Measurements from ENCODE around the gene TACC2. TPM values are rescaled to one million over a fixed set of nuclear protein-coding genes. Genes with fewer than 3 reads are reported as not detected.
"Not testable (repeated sequence)": the region's sequence is repeated elsewhere in the genome, so short reads cannot be mapped to it uniquely, and the experiment has no call there.

TACC2 gene
- total and polyA plus RNA-seq, 2 experiments from 2014 or later: 30.8 to 35.9 TPM

DNA sequence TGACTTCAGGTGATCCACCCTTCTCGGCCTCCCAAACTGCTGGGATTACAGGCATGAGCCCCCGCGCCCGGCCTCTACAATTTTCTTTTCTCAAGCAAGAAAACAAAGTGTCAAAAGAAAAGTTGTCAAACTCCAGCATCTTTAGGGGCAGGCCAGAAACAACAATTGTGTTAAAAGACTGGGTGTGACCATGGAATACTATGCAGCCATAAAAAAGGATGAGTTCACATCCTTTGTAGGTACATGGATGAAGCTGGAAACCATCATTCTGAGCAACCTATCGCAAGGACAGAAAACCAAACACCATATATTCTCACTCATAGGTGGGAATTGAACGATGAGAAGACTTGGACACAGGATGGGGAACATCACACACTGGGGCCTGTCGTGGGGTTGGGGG, 34.3 kb downstream of the TACC2 start:
- DNase-seq (ENCODE audit: low spot score); H3K79me2 ChIP-seq (replicated peaks; ENCODE audit: insufficient read depth); H3K27ac ChIP-seq (ENCODE audit: low read depth); H3K4me3 Mint-ChIP-seq; H4K20me1 ChIP-seq (replicated peaks; ENCODE audit: insufficient read depth); ATAC-seq; H3K27me3 Mint-ChIP-seq (ENCODE audit: insufficient read depth, low read depth, poor library complexity); H3K9me2 ChIP-seq (ENCODE audit: insufficient read depth); H3F3A ChIP-seq (replicated peaks; ENCODE audit: low read depth); H3K4me2 ChIP-seq; H2AFZ ChIP-seq; H3K27me3 ChIP-seq (ENCODE audit: insufficient read depth); H3K36me3 Mint-ChIP-seq (ENCODE audit: low read depth); H3K27ac Mint-ChIP-seq; H3K36me3 ChIP-seq (ENCODE audit: insufficient read depth); H3K4me3 ChIP-seq; H3K9me3 Mint-ChIP-seq: not testable (repeated sequence)
- H3K4me1 ChIP-seq (ENCODE audit: insufficient read depth): peaks cover 17% of the 10 kb centered on the region
- H3K4me1 Mint-ChIP-seq: peaks cover 21% of the 10 kb centered on the region

DNA sequence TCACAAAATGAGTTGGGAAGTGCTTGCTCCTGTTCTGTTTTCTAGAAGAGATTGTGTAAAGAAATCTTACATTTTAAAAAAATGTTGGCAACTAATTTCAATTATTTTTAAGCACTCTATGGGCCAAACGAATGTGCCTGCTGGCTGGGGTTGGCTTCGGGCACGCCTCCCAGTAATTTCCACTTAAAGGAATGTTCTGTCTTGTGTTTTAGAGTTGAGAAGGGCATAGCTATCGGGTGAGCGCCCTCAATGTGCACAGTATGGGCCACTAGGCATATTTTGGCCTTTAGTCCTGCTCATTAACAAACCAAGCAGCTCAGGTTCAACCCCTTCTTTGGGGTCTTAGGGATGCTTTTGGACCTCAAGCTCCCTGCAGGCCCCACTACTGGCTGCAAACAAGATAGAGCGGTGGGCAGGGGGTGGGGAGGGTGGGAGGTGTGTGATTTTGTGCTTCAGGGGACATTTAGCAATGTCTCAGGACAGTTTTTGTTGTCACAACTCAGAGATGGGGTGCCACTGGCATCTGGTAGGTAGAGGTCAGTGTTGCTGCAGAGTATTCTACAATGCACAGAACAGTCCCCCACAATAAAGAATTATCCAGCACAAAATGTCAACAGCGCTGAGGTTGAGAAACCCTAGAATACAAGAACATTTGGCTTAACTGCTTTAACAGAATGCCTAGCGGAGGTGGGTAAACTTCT, 40.7 kb downstream of the TACC2 start:
- no peaks in the 10 kb centered on the region for H4K20me1 ChIP-seq (replicated peaks; ENCODE audit: insufficient read depth)
- H3K4me3 Mint-ChIP-seq: no peak overlapping the region
- no peaks in the 10 kb centered on the region for H3K9me2 ChIP-seq (ENCODE audit: insufficient read depth)
- DNase-seq (ENCODE audit: low spot score): no peak
- H3K4me1 Mint-ChIP-seq: no peaks in the 10 kb centered on the region; the same call in 2 of the 3 replicates
- H3K4me3 ChIP-seq: no peak overlapping the region
- H2AFZ ChIP-seq: 0 out of 2 replicates have a peak overlapping the region, but pooled peaks have one; percentile 14
- no peaks in the 10 kb centered on the region for H3K27me3 ChIP-seq (ENCODE audit: insufficient read depth)
- no peak overlapping the region for H3K27ac ChIP-seq (ENCODE audit: low read depth)
- H3K36me3 ChIP-seq (ENCODE audit: insufficient read depth): no peaks in the 10 kb centered on the region
- H3K36me3 Mint-ChIP-seq (ENCODE audit: low read depth): no peaks in the 10 kb centered on the region
- no peak overlapping the region for H3K4me2 ChIP-seq
- TF ChIP-seq EZH2 (IDR thresholded peaks at IDR 0.05; ENCODE audit: low read depth, unreplicated experiment) (no peak), JUNB (IDR thresholded peaks at IDR 0.05; ENCODE audit: unreplicated experiment) (no peak), CREB1 (CRISPR knock-in tag; IDR thresholded peaks at IDR 0.05; ENCODE audit: low read depth) (no peak)
- TF ChIP-seq, protein P1, sequence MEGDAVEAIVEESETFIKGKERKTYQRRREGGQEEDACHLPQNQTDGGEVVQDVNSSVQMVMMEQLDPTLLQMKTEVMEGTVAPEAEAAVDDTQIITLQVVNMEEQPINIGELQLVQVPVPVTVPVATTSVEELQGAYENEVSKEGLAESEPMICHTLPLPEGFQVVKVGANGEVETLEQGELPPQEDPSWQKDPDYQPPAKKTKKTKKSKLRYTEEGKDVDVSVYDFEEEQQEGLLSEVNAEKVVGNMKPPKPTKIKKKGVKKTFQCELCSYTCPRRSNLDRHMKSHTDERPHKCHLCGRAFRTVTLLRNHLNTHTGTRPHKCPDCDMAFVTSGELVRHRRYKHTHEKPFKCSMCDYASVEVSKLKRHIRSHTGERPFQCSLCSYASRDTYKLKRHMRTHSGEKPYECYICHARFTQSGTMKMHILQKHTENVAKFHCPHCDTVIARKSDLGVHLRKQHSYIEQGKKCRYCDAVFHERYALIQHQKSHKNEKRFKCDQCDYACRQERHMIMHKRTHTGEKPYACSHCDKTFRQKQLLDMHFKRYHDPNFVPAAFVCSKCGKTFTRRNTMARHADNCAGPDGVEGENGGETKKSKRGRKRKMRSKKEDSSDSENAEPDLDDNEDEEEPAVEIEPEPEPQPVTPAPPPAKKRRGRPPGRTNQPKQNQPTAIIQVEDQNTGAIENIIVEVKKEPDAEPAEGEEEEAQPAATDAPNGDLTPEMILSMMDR (conservative IDR thresholded peaks at IDR 0.05; ENCODE audit: low read depth in 2 of 2): peak in 1 of 2 experiments; percentile 41; a peak in 1 of 4 replicates
- no peak overlapping the region for H3K27ac Mint-ChIP-seq
- H3K27me3 Mint-ChIP-seq (ENCODE audit: insufficient read depth, low read depth, poor library complexity): peaks cover 4% of the 10 kb centered on the region
- no peaks in the 10 kb centered on the region for H3K79me2 ChIP-seq (replicated peaks; ENCODE audit: insufficient read depth)
- H3K9me3 Mint-ChIP-seq: no peaks in the 10 kb centered on the region; the same call in 2 of the 3 replicates
- no peaks in the 10 kb centered on the region for H3K4me1 ChIP-seq (ENCODE audit: insufficient read depth)
- H3F3A ChIP-seq (replicated peaks; ENCODE audit: low read depth): no peaks in the 10 kb centered on the region
- no peak for ATAC-seq

DNA sequence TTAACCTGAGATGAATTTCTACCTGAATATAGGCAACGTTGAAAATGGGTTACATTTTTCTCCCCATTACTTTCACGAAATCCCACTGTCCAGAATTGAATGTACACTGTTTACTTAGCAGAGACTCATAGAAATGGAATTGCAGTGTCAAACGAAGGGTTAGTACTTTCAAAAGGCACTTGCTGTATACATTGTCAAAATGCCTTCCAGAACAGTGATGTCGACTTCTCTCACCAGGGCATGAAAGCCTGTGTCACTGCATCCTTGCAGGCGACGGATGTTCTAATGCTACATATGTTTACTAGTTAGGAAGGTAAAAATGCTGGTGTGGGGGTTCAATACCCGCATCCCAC, 41.2 kb downstream of the TACC2 start:
- no peaks in the 10 kb centered on the region for H3K36me3 ChIP-seq (ENCODE audit: insufficient read depth)
- H3K27me3 ChIP-seq (ENCODE audit: insufficient read depth): no peaks in the 10 kb centered on the region
- H3K4me2 ChIP-seq: no peak overlapping the region
- Mint-ChIP-seq H3K4me3 (no peak overlapping the region), H3K27ac (no peak overlapping the region), H3K9me3 (no peaks in the 10 kb centered on the region; the same call in 2 of the 3 replicates), H3K4me1 (no peaks in the 10 kb centered on the region; the same call in 2 of the 3 replicates), H3K36me3 (ENCODE audit: low read depth) (no peaks in the 10 kb centered on the region), H3K27me3 (ENCODE audit: insufficient read depth, low read depth, poor library complexity) (peaks cover 4% of the 10 kb centered on the region)
- no peak for DNase-seq (ENCODE audit: low spot score)
- no peaks in the 10 kb centered on the region for H3K79me2 ChIP-seq (replicated peaks; ENCODE audit: insufficient read depth)
- no peaks in the 10 kb centered on the region for H3K4me1 ChIP-seq (ENCODE audit: insufficient read depth)
- no peaks in the 10 kb centered on the region for H3F3A ChIP-seq (replicated peaks; ENCODE audit: low read depth)
- H2AFZ ChIP-seq: 0 out of 2 replicates have a peak overlapping the region, but pooled peaks have one; percentile 14
- H3K9me2 ChIP-seq (ENCODE audit: insufficient read depth): no peaks in the 10 kb centered on the region
- no peak for ATAC-seq
- no peaks in the 10 kb centered on the region for H4K20me1 ChIP-seq (replicated peaks; ENCODE audit: insufficient read depth)
- no peak overlapping the region for H3K4me3 ChIP-seq
- no peak overlapping the region for H3K27ac ChIP-seq (ENCODE audit: low read depth)
- TF ChIP-seq, protein P2, sequence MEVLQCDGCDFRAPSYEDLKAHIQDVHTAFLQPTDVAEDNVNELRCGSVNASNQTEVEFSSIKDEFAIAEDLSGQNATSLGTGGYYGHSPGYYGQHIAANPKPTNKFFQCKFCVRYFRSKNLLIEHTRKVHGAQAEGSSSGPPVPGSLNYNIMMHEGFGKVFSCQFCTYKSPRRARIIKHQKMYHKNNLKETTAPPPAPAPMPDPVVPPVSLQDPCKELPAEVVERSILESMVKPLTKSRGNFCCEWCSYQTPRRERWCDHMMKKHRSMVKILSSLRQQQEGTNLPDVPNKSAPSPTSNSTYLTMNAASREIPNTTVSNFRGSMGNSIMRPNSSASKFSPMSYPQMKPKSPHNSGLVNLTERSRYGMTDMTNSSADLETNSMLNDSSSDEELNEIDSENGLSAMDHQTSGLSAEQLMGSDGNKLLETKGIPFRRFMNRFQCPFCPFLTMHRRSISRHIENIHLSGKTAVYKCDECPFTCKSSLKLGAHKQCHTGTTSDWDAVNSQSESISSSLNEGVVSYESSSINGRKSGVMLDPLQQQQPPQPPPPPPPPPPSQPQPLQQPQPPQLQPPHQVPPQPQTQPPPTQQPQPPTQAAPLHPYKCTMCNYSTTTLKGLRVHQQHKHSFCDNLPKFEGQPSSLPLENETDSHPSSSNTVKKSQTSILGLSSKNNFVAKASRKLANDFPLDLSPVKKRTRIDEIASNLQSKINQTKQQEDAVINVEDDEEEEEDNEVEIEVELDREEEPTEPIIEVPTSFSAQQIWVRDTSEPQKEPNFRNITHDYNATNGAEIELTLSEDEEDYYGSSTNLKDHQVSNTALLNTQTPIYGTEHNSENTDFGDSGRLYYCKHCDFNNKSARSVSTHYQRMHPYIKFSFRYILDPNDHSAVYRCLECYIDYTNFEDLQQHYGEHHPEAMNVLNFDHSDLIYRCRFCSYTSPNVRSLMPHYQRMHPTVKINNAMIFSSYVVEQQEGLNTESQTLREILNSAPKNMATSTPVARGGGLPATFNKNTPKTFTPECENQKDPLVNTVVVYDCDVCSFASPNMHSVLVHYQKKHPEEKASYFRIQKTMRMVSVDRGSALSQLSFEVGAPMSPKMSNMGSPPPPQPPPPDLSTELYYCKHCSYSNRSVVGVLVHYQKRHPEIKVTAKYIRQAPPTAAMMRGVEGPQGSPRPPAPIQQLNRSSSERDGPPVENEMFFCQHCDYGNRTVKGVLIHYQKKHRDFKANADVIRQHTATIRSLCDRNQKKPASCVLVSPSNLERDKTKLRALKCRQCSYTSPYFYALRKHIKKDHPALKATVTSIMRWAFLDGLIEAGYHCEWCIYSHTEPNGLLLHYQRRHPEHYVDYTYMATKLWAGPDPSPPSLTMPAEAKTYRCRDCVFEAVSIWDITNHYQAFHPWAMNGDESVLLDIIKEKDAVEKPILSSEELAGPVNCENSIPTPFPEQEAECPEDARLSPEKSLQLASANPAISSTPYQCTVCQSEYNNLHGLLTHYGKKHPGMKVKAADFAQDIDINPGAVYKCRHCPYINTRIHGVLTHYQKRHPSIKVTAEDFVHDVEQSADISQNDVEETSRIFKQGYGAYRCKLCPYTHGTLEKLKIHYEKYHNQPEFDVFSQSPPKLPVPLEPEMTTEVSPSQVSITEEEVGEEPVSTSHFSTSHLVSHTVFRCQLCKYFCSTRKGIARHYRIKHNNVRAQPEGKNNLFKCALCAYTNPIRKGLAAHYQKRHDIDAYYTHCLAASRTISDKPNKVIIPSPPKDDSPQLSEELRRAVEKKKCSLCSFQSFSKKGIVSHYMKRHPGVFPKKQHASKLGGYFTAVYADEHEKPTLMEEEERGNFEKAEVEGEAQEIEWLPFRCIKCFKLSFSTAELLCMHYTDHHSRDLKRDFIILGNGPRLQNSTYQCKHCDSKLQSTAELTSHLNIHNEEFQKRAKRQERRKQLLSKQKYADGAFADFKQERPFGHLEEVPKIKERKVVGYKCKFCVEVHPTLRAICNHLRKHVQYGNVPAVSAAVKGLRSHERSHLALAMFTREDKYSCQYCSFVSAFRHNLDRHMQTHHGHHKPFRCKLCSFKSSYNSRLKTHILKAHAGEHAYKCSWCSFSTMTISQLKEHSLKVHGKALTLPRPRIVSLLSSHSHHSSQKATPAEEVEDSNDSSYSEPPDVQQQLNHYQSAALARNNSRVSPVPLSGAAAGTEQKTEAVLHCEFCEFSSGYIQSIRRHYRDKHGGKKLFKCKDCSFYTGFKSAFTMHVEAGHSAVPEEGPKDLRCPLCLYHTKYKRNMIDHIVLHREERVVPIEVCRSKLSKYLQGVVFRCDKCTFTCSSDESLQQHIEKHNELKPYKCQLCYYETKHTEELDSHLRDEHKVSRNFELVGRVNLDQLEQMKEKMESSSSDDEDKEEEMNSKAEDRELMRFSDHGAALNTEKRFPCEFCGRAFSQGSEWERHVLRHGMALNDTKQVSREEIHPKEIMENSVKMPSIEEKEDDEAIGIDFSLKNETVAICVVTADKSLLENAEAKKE (CRISPR knock-in tag; IDR thresholded peaks at IDR 0.05): no peak
- no peak for TF ChIP-seq EZH2 (IDR thresholded peaks at IDR 0.05; ENCODE audit: low read depth, unreplicated experiment)
- no peak for TF ChIP-seq ZNF114 (CRISPR knock-in tag; IDR thresholded peaks at IDR 0.05)
